ENCODE data around the gene KIF26A.

KIF26A gene

GRCh38 chr14:104159990-104160389 lies 21.6 kb downstream of the KIF26A start:
- Histone ChIP-seq H3K36me3 (ENCODE audit: low read length) (no peaks in the 10 kb centered on the region), H3K9ac (ENCODE audit: low read length) (no peak overlapping the region), H2AFZ (ENCODE audit: low read depth, low read length, severe bottlenecking) (no peak overlapping the region), H3K9me2 (replicated peaks; ENCODE audit: insufficient read depth, low read length) (no peaks in the 10 kb centered on the region), H3K79me2 (ENCODE audit: insufficient read depth, low read length) (no peaks in the 10 kb centered on the region), H3K27me3 (ENCODE audit: low read length) (no peaks in the 10 kb centered on the region), H3K27ac (ENCODE audit: low read depth, low read length) (no peak overlapping the region), H3K4me2 (ENCODE audit: low read depth, low read length, poor library complexity, severe bottlenecking) (no peak overlapping the region), H3K4me3 (ENCODE audit: insufficient read depth, low read length, poor library complexity, severe bottlenecking) (no peak overlapping the region), H3F3A (ENCODE audit: insufficient read depth) (no peaks in the 10 kb centered on the region), H3K9me3 (ENCODE audit: insufficient read depth, low read length) (no peaks in the 10 kb centered on the region), H4K20me1 (ENCODE audit: low read depth, low read length) (no peaks in the 10 kb centered on the region)
- no peak for TF ChIP-seq EZH2phosphoT487 (conservative IDR thresholded peaks at IDR 0.05; ENCODE audit: low read length)
- no peak for TF ChIP-seq CTCF (IDR thresholded peaks at IDR 0.05; ENCODE audit: insufficient read depth, low read length, poor library complexity, severe bottlenecking)

GRCh38 chr14:104161602-104162367 lies 23.4 kb downstream of the KIF26A start:
- no peaks in the 10 kb centered on the region for H3K79me2 ChIP-seq (ENCODE audit: insufficient read depth, low read length)
- no peak overlapping the region for H3K27ac ChIP-seq (ENCODE audit: low read depth, low read length)
- H2AFZ ChIP-seq (ENCODE audit: low read depth, low read length, severe bottlenecking), result no peak overlapping the region
- no peaks in the 10 kb centered on the region for H3K9me3 ChIP-seq (ENCODE audit: insufficient read depth, low read length)
- H3K9ac ChIP-seq (ENCODE audit: low read length), result no peak overlapping the region
- no peak overlapping the region for H3K4me2 ChIP-seq (ENCODE audit: low read depth, low read length, poor library complexity, severe bottlenecking)
- TF ChIP-seq EZH2phosphoT487 (conservative IDR thresholded peaks at IDR 0.05; ENCODE audit: low read length), result no peak
- TF ChIP-seq CTCF (IDR thresholded peaks at IDR 0.05; ENCODE audit: insufficient read depth, low read length, poor library complexity, severe bottlenecking), result no peak
- no peaks in the 10 kb centered on the region for H4K20me1 ChIP-seq (ENCODE audit: low read depth, low read length)
- no peaks in the 10 kb centered on the region for H3F3A ChIP-seq (ENCODE audit: insufficient read depth)
- H3K4me3 ChIP-seq (ENCODE audit: insufficient read depth, low read length, poor library complexity, severe bottlenecking), result no peak overlapping the region
- H3K9me2 ChIP-seq (replicated peaks; ENCODE audit: insufficient read depth, low read length), result no peaks in the 10 kb centered on the region
- no peaks in the 10 kb centered on the region for H3K36me3 ChIP-seq (ENCODE audit: low read length)
- no peaks in the 10 kb centered on the region for H3K27me3 ChIP-seq (ENCODE audit: low read length)

- no peaks in the 10 kb centered on the region for H3K9me3 ChIP-seq (ENCODE audit: insufficient read depth, low read length)
- H3K4me2 ChIP-seq (ENCODE audit: low read depth, low read length, poor library complexity, severe bottlenecking), result no peak overlapping the region
- H2AFZ ChIP-seq (ENCODE audit: low read depth, low read length, severe bottlenecking), result no peak overlapping the region
- H4K20me1 ChIP-seq (ENCODE audit: low read depth, low read length), result no peaks in the 10 kb centered on the region
- no peaks in the 10 kb centered on the region for H3K27me3 ChIP-seq (ENCODE audit: low read length)
- TF ChIP-seq EZH2phosphoT487 (conservative IDR thresholded peaks at IDR 0.05; ENCODE audit: low read length) (no peak), CTCF (IDR thresholded peaks at IDR 0.05; ENCODE audit: insufficient read depth, low read length, poor library complexity, severe bottlenecking) (no peak)
- no peaks in the 10 kb centered on the region for H3K79me2 ChIP-seq (ENCODE audit: insufficient read depth, low read length)
- no peaks in the 10 kb centered on the region for H3K36me3 ChIP-seq (ENCODE audit: low read length)
- no peaks in the 10 kb centered on the region for H3K9me2 ChIP-seq (replicated peaks; ENCODE audit: insufficient read depth, low read length)
- no peak overlapping the region for H3K4me3 ChIP-seq (ENCODE audit: insufficient read depth, low read length, poor library complexity, severe bottlenecking)
- H3F3A ChIP-seq (ENCODE audit: insufficient read depth), result no peaks in the 10 kb centered on the region
- no peak overlapping the region for H3K9ac ChIP-seq (ENCODE audit: low read length)
- H3K27ac ChIP-seq (ENCODE audit: low read depth, low read length), result no peak overlapping the region
Observed at GRCh38 chr14:104162495-104162894, 24.1 kb downstream of the KIF26A start.
